ENCODE results near the gene CPED1.

The CPED1 gene

GRCh38 chr7:120955577-120956149, 32.8 kb upstream of the CPED1 start:
- TF ChIP-seq CTCF (IDR thresholded peaks at IDR 0.05; ENCODE audit: low read depth, low read length) = no peak
- in situ Hi-C loops (cut with HindIII; ENCODE audit: low sequenced_read_pairs) = no loop called here
- H3K4me3 ChIP-seq (ENCODE audit: low read depth, low read length) = no peak overlapping the region
- no peak for DNase-seq (ENCODE audit: low read depth, low spot score)

GRCh38 chr7:120959929-120960484, 28.5 kb upstream of the CPED1 start:
- in situ Hi-C loops (cut with HindIII; ENCODE audit: low sequenced_read_pairs) = no loop called here
- H3K4me3 ChIP-seq (ENCODE audit: low read depth, low read length) = no peak overlapping the region
- no peak for TF ChIP-seq CTCF (IDR thresholded peaks at IDR 0.05; ENCODE audit: low read depth, low read length)
- no peak for DNase-seq (ENCODE audit: low read depth, low spot score)

- no peak for TF ChIP-seq CTCF (IDR thresholded peaks at IDR 0.05; ENCODE audit: low read depth, low read length)
- no peak for DNase-seq (ENCODE audit: low read depth, low spot score)
- in situ Hi-C loops (cut with HindIII; ENCODE audit: low sequenced_read_pairs) = no loop called here
These were observed 27.8 kb upstream of the CPED1 start for GRCh38 chr7:120960714-120961113.

GRCh38 chr7:120961638-120962173, 26.8 kb upstream of the CPED1 start:
- no peak for DNase-seq (ENCODE audit: low read depth, low spot score)
- H3K4me3 ChIP-seq (ENCODE audit: low read depth, low read length) = no peak overlapping the region
- no peak for TF ChIP-seq CTCF (IDR thresholded peaks at IDR 0.05; ENCODE audit: low read depth, low read length)
- in situ Hi-C loops (cut with HindIII; ENCODE audit: low sequenced_read_pairs) = no loop called here

More at GRCh38 chr7:120960714-120961113, 27.8 kb upstream of the CPED1 start:
- no peak overlapping the region for H3K4me3 ChIP-seq (ENCODE audit: low read depth, low read length)

- no peak overlapping the region for H3K4me3 ChIP-seq (ENCODE audit: low read depth, low read length)
- TF ChIP-seq CTCF (IDR thresholded peaks at IDR 0.05; ENCODE audit: low read depth, low read length) = no peak
- in situ Hi-C loops (cut with HindIII; ENCODE audit: low sequenced_read_pairs) = no loop called here
- no peak for DNase-seq (ENCODE audit: low read depth, low spot score)
These were observed 24.4 kb upstream of the CPED1 start for GRCh38 chr7:120964088-120964487.

GRCh38 chr7:120966961-120967360, 21.6 kb upstream of the CPED1 start:
- in situ Hi-C loops (cut with HindIII; ENCODE audit: low sequenced_read_pairs) = no loop called here
- DNase-seq (ENCODE audit: low read depth, low spot score) = no peak
- no peak overlapping the region for H3K4me3 ChIP-seq (ENCODE audit: low read depth, low read length)
- TF ChIP-seq CTCF (IDR thresholded peaks at IDR 0.05; ENCODE audit: low read depth, low read length) = no peak

All from astrocyte of the spinal cord (primary cell).